GM18511 (cell line): ENCODE data around the gene OPCML.

Experiments
- ATAC-seq: cut with Tn5 transposase; IDR thresholded peaks from one replicate; pipeline ENCODE4 v1.9.1; 2021; ENCODE audit warnings: mild to moderate bottlenecking, moderate library complexity; ENCODE audit not compliant: unreplicated experiment

The OPCML gene

DNA sequence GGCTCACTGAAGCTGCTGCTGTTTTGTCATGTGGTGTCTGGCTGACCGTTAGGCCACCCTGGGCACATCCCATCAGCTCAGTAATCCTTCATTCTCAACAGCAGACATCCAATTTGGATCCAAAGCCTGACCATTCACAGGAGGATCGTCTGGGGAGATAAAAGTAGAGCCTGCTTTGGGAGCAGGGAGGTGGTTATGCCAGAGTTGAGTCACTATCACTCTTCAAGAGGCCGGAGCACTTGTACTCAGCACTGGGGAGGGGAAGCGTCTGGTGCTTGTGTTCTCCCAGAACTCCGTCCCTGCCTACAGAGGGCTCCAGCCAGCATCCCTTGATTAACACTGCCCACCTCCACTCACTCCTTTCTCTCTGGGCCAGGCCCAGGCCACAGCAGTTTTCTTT, 382.6 kb downstream of the OPCML start:
- no peak for ATAC-seq

DNA sequence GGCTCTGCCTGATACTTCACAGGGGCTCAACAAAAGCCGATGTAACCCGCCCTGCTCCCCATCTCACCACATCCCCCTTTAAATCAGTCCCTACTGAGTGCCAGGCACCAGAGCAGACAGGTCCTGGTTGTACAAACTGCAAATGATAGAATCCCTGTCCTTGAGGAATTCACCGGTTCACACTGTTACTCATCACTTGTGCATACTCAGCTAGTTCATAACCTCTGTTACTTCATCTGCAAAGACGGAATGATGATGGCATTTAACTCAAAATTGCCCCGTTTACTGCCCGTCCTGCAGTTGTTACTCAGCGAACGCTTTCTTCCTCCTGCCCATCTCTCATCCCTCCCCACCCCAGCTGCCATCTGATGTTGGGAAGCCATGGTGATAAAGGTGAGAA, 384.7 kb downstream of the OPCML start:
- no peak for ATAC-seq

GRCh38 chr11:133146697-133147306, 385.5 kb downstream of the OPCML start:
- no peak for ATAC-seq

- no peak for ATAC-seq
These were observed 394.4 kb downstream of the OPCML start for GRCh38 chr11:133137939-133138338.

- ATAC-seq, result no peak
These were observed 395.0 kb downstream of the OPCML start for GRCh38 chr11:133137270-133137669.

- ATAC-seq, result no peak
These were observed 395.9 kb downstream of the OPCML start for GRCh38 chr11:133136376-133136775.

DNA sequence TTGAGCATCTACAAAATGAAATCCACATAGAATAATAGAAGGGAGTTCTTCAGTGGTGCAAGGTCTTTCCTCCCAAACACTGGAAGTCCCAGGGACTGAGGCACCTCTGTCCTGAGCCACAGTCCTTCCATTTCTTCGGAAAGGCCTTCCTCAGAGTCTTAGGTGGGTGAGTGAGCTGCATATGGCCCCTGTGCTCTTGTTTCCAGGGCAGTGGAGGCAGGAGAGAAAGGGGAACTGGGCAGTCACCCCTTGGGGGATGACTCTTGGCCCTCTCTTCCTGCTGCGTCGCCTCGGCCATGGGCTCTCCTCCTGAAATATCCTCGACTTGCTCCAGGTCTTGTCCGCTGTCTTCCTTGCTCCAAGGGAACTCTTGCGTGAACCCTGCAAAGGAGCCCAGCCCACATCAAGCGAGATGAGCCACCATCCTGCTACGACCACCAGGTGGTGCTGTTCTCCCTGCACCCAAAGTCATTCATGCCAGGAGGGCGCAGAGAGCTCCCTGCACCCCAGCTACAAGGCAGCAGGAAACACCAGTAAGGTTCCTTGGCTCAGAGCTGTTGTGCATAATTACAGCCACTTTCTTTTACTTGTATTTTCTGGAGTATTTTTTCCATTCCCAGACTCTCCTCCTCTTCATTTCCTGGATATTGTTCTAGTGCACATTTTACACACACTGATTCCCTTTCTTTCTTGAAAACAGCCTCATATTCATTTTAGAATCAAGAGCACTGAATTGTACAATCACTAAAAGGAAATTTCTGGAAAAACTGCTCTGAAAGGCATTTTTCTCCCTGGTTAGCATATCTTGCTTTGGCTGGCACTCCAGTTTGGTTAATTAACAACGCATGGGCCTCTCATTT, 397.8 kb downstream of the OPCML start:
- peak; percentile 99 for ATAC-seq

- ATAC-seq, result no peak
These were observed 398.7 kb downstream of the OPCML start for GRCh38 chr11:133133606-133134005.

DNA sequence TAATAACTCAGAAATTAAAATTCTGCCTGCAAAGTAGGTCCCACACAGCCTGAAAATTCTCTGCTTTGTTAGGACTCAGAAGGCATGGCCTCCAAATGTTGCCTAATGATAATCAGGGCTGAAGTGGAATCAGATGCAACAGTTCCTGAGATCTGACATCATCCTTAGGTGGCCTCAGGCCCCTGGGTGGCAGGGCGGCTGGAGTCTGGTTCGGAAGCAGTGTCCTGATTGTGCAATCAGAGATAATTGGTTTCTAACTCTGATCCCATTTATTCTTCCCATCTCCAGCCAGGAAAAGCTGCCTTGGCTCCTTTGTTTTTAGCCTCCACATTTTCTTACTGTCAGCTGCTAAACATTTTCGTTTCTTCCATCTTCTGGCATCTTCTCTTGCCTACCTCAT, 399.3 kb downstream of the OPCML start:
- ATAC-seq, result no peak

DNA sequence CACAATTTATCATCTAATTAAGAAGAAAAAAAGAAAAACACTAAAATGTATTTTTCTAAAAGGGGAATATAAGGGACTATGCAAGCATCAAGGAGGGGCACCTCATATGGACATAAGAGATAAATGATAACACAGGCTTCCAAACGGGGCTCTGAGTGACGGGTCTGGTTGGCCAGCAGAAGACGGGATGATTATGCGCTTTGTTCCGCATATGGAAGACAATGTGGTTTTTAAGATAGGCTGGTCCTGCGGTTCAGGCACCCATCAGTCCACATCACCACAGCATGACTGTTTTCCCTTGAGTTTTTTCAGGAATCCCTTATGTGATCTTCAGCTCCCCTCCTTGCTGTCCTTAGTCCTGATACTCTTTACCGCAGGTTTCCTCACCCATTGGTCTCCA, 404.6 kb downstream of the OPCML start:
- ATAC-seq, result no peak

- ATAC-seq, result no peak
These were observed 408.5 kb downstream of the OPCML start for GRCh38 chr11:133123796-133124195.

- ATAC-seq, result no peak
These were observed 408.9 kb downstream of the OPCML start for GRCh38 chr11:133123366-133123765.

GRCh38 chr11:133122256-133122655, 410.0 kb downstream of the OPCML start:
- ATAC-seq, result no peak

- ATAC-seq, result no peak
These were observed 413.6 kb downstream of the OPCML start for GRCh38 chr11:133118563-133119268.

GRCh38 chr11:133115099-133115498, 417.2 kb downstream of the OPCML start:
- ATAC-seq, result no peak

- no peak for ATAC-seq
These were observed 424.5 kb downstream of the OPCML start for GRCh38 chr11:133107763-133108162.

DNA sequence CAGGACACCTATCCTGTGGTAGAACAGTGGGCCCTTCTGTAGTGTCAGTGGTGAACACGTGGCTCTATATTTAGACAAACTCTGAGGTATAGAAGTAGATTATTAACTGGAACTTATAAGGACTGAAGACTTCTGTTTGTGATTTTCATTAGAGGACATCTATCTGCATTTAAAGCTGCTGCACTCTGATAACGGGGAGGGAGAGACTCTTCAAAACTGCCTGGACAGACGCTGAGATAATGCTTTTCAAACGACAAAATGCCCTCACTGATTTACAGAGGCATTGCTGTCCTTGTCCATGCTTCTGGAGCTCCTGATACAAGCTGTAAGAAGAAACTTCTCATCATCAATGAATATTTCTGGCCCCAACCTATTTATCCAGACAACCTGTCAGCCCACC, 425.2 kb downstream of the OPCML start:
- ATAC-seq, result no peak

DNA sequence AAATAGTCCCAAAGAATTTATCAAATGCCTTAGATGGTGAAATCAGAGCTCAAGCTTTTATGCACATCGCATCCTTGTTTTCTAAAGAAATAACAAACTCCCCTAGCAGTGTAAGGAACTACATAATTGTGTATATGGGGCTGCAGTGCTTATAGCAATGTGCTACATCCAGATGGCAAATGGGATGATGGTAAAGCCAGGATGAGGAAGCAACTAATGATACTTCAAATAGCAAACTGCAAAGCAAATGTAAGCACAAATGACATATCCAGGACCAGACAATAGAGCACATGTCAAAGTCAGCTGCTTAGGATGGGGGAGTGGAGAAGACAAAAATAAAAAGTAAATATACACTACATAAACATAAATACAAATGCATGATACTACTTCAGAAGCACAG, 425.9 kb downstream of the OPCML start:
- ATAC-seq, result no peak

DNA sequence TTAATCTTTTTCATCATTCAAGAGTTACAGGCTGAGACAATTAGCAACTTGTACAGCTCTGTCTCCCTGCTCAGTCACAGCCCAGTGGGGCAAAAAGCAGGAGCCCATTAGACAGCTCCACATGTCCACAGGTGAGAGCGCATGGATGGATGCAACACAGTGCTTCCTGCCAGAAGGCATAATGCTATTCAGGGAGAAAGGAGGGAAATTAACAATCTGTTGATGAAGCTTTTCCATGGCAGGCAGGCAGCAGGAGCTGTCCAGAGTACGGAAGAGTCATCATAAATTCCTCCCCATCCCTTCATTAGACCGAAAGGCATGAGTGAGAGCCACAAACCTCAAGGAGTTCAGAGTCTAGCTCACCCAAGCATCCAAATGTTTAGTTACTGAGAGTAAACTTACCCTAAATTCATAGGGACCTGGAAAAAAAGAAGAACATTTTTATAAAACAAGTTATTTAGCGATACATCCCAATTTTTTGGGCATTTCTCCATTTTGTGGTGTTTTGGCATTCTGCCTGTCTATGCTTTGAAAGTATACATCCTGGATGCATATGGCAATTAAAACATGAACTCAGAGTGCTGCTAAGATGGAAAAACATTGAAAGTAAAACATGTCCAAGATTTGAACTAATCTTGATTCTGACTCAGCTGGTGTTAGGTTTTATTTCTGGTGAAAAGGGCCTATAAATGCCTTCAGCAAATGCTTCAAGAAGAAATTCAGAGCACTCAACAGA, 428.1 kb downstream of the OPCML start:
- no peak for ATAC-seq

GRCh38 chr11:133096981-133097380, 435.3 kb downstream of the OPCML start:
- ATAC-seq, result no peak

DNA sequence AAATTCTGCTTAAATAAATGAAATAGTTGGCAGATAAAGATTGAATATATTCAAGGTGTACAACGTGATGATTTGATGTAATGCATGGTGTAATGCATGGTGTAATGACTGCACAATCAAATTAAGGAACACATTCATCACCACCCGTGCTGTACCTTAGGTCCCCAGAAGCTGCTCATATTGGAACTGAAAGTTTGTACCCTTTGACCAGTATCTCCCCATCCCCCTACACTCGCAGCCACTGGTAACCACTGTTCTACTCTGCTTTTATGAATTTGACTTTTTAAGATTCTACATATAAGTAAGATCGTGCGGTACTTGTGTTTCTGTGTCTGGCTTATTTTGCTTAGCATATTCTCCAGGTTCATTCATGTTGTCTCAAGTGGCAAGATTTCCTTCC, 445.8 kb downstream of the OPCML start:
- ATAC-seq, result no peak
